Renal cortical epithelial cell (primary cell): ENCODE measurements around the gene SMOC2. TPM values are rescaled to one million over a fixed set of nuclear protein-coding genes. Genes with fewer than 3 reads are reported as not detected.
A peak's percentile ranks its signal among the peaks of the same experiment; 100 is the strongest.
"Not testable (repeated sequence)": the region's sequence is repeated elsewhere in the genome, so short reads cannot be mapped to it uniquely, and the experiment has no call there.

Source experiments
- DNase-seq: peaks from one replicate; pipeline ENCODE4 v3.0.0-alpha.2; 2011; ENCODE audit warnings: low read depth
- total RNA-seq: library from RNA; depleted of rRNA; stranded (reverse); fragments of >200 nt; gene quantifications from 2 replicates; pipeline ENCODE4 v1.2.3, GENCODE V29; 2014

The SMOC2 gene
- total RNA-seq, 1 donor from 2014 or later: 0.10 TPM

GRCh38 chr6:168573276-168573835 is 132.4 kb downstream of the SMOC2 start:
- DNase-seq: not testable (repeated sequence)

DNA sequence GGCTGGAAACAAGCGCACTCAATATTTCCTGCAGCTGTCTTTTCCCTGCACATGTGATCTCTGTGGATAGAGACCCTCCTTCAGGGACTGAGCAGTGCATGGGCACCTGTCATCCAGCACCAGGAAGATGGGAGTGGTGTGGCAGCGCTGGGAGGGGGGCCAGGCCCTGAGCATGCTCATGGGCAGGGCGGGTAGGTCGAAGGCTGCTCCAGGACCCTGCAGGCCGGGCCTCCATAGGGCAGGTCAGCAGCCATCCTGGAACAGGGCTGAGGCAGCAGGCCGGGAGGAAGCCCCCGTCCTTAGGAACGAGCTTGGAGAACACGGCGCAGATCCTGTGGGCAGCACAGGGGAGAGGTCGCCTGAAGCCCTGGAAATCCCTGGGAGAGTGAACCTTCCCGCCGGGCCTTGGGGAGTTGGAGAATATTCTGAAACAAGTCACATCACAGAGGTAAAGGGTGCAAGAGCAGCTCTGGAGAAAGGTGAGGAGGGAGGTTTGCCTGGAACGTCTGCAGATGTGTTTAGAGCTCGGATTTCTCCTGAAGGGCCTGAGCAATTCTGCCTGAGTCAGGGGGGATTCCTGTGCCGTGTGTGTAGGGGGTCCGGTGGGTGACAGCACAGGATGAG is 133.2 kb downstream of the SMOC2 start:
- DNase-seq: no peak

GRCh38 chr6:168574699-168575195 is 133.8 kb downstream of the SMOC2 start:
- no peak for DNase-seq

DNA sequence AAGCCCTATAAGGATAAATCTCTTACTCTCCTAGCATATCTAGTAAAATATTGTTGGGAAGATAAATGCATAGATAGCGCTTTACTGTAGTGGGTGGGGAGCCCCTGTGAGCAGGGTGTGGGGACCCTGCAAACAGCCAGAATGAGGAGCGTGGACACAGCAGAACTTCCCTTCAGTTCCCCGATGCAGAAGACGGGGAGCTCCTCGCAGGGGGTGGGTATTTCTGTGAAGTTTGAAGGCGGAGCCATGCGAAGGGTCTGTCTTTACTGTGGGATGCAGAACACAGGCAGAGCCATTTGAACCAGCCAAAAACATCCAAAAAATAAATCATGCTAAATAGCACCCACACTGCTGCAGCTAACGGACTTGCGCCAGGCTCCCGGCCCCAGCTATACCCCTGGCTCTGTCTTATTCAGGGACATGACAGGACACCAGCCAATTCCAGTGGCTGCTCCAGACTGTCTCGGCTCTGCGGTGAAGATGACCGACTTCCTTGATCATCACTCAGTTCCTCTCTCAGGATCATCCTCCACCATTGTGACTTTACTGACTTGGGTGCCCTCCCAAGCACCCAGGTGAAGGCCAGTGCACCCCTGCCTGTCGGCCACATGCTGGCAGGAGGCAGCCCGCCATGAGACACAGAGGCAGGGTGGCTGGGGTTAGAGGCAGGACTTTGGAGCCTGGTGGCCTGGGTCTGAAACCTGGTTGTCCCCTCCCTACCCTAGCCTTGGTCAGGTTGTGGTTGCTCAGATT is 134.5 kb downstream of the SMOC2 start:
- no peak for DNase-seq

DNA sequence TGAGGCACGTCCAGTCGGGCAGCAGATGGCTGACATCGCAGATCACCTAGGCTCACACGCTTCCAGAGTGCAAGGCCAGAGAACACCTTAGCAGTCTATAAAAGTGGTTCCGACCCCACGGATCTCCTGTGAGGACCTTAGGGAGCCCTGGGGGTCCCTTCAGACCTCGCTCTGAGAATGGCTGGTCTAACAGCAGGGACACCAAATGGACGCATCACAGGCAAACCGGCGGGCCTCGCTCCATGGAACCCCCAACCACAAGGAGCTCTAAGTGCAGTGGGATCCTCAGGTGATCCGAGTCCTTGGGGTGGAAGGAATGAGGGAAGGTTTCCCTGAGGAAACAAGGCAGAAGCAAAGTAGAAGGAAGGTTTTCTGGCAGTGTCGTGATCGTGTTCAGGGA is 135.4 kb downstream of the SMOC2 start:
- no peak for DNase-seq

DNA sequence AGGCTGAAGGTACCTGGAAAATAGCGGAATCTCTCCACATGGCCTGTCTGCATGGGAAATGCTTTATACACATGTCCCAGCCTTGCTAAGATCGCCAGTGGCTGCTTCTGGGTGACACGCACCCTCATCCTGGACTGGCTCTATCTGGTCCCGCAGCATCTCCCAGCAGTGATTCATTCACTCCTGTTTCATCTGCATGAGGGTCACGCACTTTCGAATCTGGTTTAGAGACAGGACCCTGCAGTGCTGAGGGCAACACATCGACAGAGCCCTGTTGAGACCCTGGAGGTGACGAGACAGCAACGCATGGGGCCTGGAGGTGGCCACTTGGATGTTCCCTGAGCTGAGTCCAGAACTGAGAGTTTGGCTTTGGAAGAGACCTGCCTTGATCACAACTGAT is 136.5 kb downstream of the SMOC2 start:
- no peak for DNase-seq

DNA sequence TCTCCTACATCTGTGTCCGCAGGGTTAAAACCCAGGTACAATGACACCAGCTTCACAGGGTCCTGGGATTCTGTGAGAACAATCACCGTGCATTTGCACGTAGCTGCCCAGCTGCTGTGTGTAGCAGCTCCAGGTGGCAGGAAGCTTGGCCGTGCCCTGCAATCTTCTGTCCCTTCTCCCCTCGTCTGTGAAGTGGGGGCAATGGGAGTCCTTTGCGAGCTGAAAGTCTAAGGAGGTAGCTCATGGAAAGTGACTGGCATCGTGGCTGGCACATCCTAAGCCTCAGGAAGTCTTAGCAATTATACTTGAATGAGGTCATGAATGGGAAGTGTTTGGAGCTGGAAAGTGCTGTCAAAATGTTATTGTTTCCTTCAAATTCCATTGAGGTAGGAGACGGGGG is 137.1 kb downstream of the SMOC2 start:
- DNase-seq: no peak

- no peak for DNase-seq
These were observed 140.3 kb downstream of the SMOC2 start for GRCh38 chr6:168581236-168581635.

- DNase-seq: no peak
These were observed 140.7 kb downstream of the SMOC2 start for GRCh38 chr6:168581706-168582105.

DNA sequence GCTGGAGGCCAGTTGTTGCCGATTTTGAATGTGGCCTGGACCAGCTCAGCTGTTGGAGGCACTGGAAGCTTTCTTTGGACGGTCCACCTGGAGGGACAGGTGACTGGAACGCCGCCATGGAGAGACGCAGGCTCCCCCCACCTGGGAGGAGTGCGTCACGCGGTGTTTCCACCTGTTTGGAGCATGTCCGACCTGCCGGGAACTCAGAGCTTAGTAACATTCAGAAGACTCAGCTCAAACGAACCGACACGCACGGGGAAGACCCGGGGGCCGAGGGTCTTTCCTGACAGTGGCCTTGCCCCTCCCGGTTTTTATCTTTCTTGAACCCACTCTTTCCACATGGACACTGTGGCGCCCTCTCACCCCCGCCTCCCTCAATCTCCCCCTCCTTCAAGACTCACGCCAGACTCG is 141.6 kb downstream of the SMOC2 start:
- no peak for DNase-seq

- no peak for DNase-seq
These were observed 142.1 kb downstream of the SMOC2 start for GRCh38 chr6:168583126-168583525.

- no peak for DNase-seq
These were observed 142.8 kb downstream of the SMOC2 start for GRCh38 chr6:168583821-168584220.

- peak; percentile 26 for DNase-seq
These were observed 143.3 kb downstream of the SMOC2 start for GRCh38 chr6:168584249-168584648.

GRCh38 chr6:168584671-168585070 is 143.7 kb downstream of the SMOC2 start:
- DNase-seq: no peak

GRCh38 chr6:168585441-168585840 is 144.5 kb downstream of the SMOC2 start:
- no peak for DNase-seq

DNA sequence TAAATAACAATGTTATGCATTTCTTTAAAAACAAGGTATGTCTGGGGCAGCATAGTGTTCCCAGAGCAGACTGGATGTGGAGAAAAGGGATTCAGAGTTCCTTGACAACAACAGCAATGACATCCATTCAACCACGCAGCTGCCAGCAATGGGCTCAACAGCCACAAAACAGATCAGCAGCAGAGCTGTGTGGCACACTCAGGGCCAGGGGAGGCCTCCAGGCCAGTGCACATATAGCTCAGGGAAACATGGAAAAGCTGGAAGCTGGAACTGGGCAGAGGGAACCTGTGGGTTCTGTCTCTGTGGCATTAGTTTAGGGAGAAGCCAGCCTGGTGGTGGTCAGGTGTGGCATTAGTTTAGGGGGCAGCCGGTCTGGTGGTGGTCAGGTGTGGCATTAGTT is 148.3 kb downstream of the SMOC2 start:
- no peak for DNase-seq

GRCh38 chr6:168590406-168590805 is 149.4 kb downstream of the SMOC2 start:
- DNase-seq: no peak

DNA sequence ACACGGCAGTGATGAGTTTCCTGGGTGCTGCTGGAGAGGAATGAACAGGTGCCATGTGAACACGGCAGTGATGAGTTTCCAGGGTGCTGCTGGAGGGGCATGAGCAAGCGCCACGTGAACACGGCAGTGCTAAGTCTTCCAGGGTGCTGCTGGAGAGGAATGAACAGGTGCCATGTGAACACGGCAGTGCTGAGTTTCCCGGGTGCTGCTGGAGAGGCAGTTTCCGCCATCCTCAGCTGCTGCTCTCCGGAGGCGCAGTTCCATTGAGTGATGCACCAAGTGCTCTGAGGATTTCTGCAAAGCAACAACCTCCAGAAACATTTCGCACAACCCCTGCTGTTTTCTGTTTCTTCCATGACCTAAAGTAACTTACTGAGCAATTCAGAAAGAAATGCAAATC is 155.4 kb downstream of the SMOC2 start:
- no peak for DNase-seq

GRCh38 chr6:168597471-168597875 is 156.5 kb downstream of the SMOC2 start:
- no peak for DNase-seq

DNA sequence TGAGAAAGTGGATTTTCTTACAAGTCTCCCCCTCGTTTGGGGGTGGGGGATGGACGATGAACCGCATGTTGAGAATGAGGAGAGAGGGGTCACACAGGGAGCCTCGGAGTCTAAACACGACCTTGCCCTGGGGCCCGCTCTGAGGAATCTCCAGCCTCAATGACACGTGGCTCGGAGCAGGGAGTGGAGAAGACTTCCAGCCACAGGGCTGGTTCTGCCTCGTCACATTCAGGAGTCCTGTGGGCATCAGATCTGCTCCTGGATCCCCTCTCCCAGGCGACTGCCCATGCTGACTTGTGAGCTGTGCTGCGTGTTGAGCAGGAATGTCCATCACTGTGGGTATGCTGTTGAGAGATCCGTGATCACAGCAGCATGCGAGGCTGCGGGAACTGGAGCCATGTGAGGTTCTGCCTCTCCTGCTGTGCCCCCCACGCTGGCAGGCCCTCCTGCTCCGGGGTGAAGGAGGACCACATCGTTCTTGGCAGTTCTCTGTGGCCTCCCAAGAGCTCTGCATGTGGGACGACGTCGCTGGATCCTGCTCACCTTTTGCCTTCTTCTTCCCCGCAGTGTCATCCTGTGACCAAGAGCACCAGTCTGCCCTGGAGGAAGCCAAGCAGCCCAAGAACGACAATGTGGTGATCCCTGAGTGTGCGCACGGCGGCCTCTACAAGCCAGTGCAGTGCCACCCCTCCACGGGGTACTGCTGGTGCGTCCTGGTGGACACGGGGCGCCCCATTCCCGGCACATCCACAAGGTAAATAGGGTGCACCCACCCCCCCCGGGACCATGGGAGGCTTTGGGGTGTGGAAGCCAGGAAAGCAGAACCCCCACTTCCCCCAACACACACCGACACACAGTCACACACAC is 157.5 kb downstream of the SMOC2 start:
- no peak for DNase-seq

DNA sequence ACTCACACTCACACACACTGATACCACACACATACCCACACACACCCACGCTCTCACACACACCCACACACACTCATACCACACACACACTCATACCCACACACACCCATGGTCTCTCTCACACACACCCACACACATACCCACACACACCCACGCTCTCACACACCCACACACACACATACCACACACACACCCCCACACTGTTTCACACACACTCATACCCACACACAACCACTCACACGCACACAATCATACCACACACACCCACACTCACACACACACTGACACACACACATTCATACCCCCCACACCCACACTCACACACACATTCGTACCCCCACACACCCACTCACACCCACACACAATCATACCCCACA is 158.1 kb downstream of the SMOC2 start:
- DNase-seq: no peak

DNA sequence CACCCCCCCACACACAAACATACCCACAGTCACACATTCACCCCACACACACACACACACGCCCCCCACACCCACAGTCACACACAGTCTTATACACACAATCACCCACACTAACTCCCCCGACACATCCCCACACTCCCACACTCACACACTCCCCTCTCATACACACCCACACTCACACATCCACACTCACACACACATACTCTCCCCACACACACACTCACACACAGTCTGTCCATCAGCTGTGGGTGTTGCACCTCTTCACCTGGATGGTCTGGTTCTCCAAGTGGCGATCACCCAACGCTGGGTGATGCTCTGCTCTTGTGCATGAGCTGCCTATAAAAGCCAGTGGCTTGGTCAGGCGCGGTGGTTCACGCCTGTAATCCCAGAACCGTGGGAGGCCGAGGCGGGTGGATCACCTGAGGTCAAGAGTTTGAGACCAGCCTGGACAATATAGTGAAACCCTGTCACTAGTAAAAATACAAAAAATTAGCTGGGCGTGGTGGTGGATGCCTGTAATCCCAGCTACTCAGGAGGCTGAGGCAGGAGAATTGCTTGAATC is 158.9 kb downstream of the SMOC2 start:
- no peak for DNase-seq
